IMR-90 (cell line): Measurements from ENCODE around the gene RNF212.

Experiments used
- CEBPB ChIP-seq: IDR thresholded peaks from 2 replicates; pipeline ENCODE4 v1.6.1; 2012; ENCODE audit warnings: low read depth, low read length, improper control_type of control experiment
- CTCF ChIP-seq: conservative IDR thresholded peaks from 2 replicates; pipeline ENCODE4 v1.5.1; 2012; ENCODE audit warnings: mild to moderate bottlenecking, low read depth, low read length, improper control_type of control experiment
- FOS ChIP-seq: fragments of 150-350 bp; IDR thresholded peaks from 2 replicates; pipeline ENCODE4 v1.6.1; 2016; ENCODE audit warnings: low read depth, low read length
- MXI1 ChIP-seq: IDR thresholded peaks from 2 replicates; pipeline ENCODE4 v1.6.1; 2012; ENCODE audit warnings: low read depth, mild to moderate bottlenecking, low read length, moderate library complexity, borderline replicate concordance
- POLR2A ChIP-seq: IDR thresholded peaks from 2 replicates; pipeline ENCODE4 v1.6.1; 2012; ENCODE audit warnings: mild to moderate bottlenecking, low read depth, low read length
- RAD21 ChIP-seq: IDR thresholded peaks from 2 replicates; pipeline ENCODE4 v1.6.1; 2012; ENCODE audit warnings: low read length, improper control_type of control experiment
- RCOR1 ChIP-seq: IDR thresholded peaks from 2 replicates; pipeline ENCODE4 v1.6.1; 2012; ENCODE audit warnings: mild to moderate bottlenecking, low read length, improper control_type of control experiment; ENCODE audit not compliant: insufficient replicate concordance
- USF2 ChIP-seq: fragments of 150-350 bp; IDR thresholded peaks from 2 replicates; pipeline ENCODE4 v1.6.1; 2017; ENCODE audit warnings: mild to moderate bottlenecking, antibody characterized with exemption, low read length, low read depth

GRCh38 chr4:1024882-1025545 lies 88.3 kb downstream of the RNF212 start:
- TF ChIP-seq CTCF (no peak), MXI1 (no peak), USF2 (no peak), POLR2A (no peak), RCOR1 (no peak), RAD21 (no peak), CEBPB (no peak), FOS (no peak)
